OCI-LY7 (cell line): ENCODE data around the gene TOGARAM1. TPM values are rescaled to one million over a fixed set of nuclear protein-coding genes. Genes with fewer than 3 reads are reported as not detected.

Source experiments
- BruUV-seq: library from RNA; stranded (reverse); fragments of 400-500 nt; replicated peaks from 2 replicates; lab custom pipeline; 2021; lab: Mats Ljungman, UMichigan
- CTCF ChIA-PET: fragments of 300-600 bp; sonication (Branson Sonifier 250); formaldehyde crosslinking; loops from one replicate; lab custom pipeline; 2022; ENCODE audit warnings: antibody characterized with exemption; ENCODE audit not compliant: unreplicated experiment; lab: Charles Lee
- POLR2A ChIA-PET: fragments of 300-600 bp; sonication (Branson Sonifier 250); formaldehyde crosslinking; loops from one replicate; lab custom pipeline; 2022; ENCODE audit warnings: antibody characterized with exemption; lab: Charles Lee
- DNase-seq: peaks from one replicate; pipeline ENCODE4 v3.0.0-alpha.2; 2015; ENCODE audit warnings: low spot score
- H2AFZ ChIP-seq: fragments of 200-600 bp; sonication (generic), shearing (Covaris generic); 2 replicates; pipeline ENCODE4 v1.6.1; 2014; ENCODE audit warnings: mild to moderate bottlenecking, antibody characterized with exemption, low read length, moderate library complexity
- H3K27ac ChIP-seq: fragments of 200-600 bp; sonication (generic); 2 replicates; pipeline ENCODE4 v1.5.1; 2014; ENCODE audit warnings: mixed run types, low read depth, mild to moderate bottlenecking, moderate library complexity, low read length, inconsistent platforms; ENCODE audit not compliant: poor library complexity, severe bottlenecking
- H3K36me3 ChIP-seq: fragments of 200-600 bp; sonication (generic); 2 replicates; pipeline ENCODE4 v1.6.1; 2014; ENCODE audit warnings: mild to moderate bottlenecking, antibody characterized with exemption, low read length, moderate library complexity, mixed read lengths; ENCODE audit not compliant: insufficient read depth
- H3K4me1 ChIP-seq: fragments of 200-600 bp; sonication (generic); 2 replicates; pipeline ENCODE4 v1.5.1; 2014; ENCODE audit warnings: mild to moderate bottlenecking, low read length; ENCODE audit not compliant: insufficient read depth, poor library complexity, severe bottlenecking
- H3K4me2 ChIP-seq: fragments of 200-600 bp; sonication (generic); 2 replicates; pipeline ENCODE4 v1.6.1; 2014; ENCODE audit warnings: mild to moderate bottlenecking, low read length
- H3K4me3 ChIP-seq: fragments of 200-600 bp; sonication (generic); 2 replicates; pipeline ENCODE4 v1.5.1; 2014; ENCODE audit warnings: mild to moderate bottlenecking, low read depth, low read length; ENCODE audit not compliant: poor library complexity, severe bottlenecking
- H3K79me2 ChIP-seq: fragments of 200-600 bp; sonication (generic); 2 replicates; pipeline ENCODE4 v1.6.1; 2016; ENCODE audit warnings: low read depth, mild to moderate bottlenecking, low read length, moderate library complexity, mixed read lengths; ENCODE audit not compliant: insufficient read depth
- H3K9me2 ChIP-seq: fragments of 200-600 bp; sonication (generic); 2 replicates; pipeline ENCODE4 v1.6.1; 2016; ENCODE audit warnings: mild to moderate bottlenecking, low read length, mixed read lengths; ENCODE audit not compliant: insufficient read depth
- H3K9me3 ChIP-seq: fragments of 200-600 bp; sonication (generic); 2 replicates; pipeline ENCODE4 v1.6.1; 2014; ENCODE audit warnings: mild to moderate bottlenecking, mixed run types, low read length, mixed read lengths
- H4K20me1 ChIP-seq: fragments of 200-600 bp; sonication (generic); 2 replicates; pipeline ENCODE4 v1.6.1; 2014; ENCODE audit warnings: mild to moderate bottlenecking, antibody characterized with exemption, low read length, moderate library complexity, mixed read lengths; ENCODE audit not compliant: insufficient read depth
- CTCF ChIP-seq: fragments of 200-600 bp; sonication (generic); conservative IDR thresholded peaks from 2 replicates; pipeline ENCODE4 v1.5.1; 2014; ENCODE audit warnings: mild to moderate bottlenecking, antibody characterized with exemption, low read length, moderate library complexity, mixed read lengths
- EZH2phosphoT487 ChIP-seq: fragments of 200-600 bp; sonication (generic); IDR thresholded peaks from 2 replicates; pipeline ENCODE4 v1.6.1; 2018; ENCODE audit warnings: low read depth, borderline replicate concordance, mild to moderate bottlenecking, mixed run types, antibody characterized with exemption, low read length, moderate library complexity, mixed read lengths
- intact Hi-C: fragments of 100-400 bp; cut with micrococcal nuclease; formaldehyde crosslinking; loops from one replicate; pipeline ENCODE4 v1.10.0; 2022; ENCODE audit not compliant: unreplicated experiment
- total RNA-seq, 2 experiments: library from RNA; depleted of rRNA in 1 of 2; stranded (reverse); fragments of >200 nt in 1 of 2; shearing (Covaris generic) in 1 of 2; gene quantifications; 2 replicates each; pipeline ENCODE4 v1.2.3, GENCODE V29; 2014 to 2022

TOGARAM1 gene
- total RNA-seq, 2 experiments from 2014 or later, result 11.4 to 11.6 TPM

GRCh38 chr14:45089813-45090212, 127.8 kb downstream of the TOGARAM1 start:
- H3K27ac ChIP-seq, result no peak overlapping the region
- peaks cover 19% of the 10 kb centered on the region; the same call in 1 of the 2 replicates for H4K20me1 ChIP-seq

DNA sequence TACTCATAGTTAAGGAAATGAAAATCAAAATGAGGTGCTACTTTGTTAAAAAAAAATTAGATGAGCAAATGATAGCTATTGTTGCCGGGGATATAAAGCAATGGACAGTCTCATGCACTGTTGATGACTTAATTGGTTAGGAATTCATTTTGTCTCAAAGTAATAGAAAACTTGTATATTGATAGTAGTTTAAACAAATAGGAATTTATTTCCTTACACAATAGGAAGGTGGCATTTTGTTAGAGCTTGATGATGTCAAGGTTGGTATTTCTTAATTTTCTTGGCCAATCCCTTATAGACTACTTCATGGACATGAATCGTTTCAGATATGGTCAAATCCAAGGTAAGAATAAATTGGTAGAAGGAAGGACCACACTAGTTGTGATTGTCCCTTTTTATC, 129.7 kb downstream of the TOGARAM1 start:
- ChIA-PET CTCF (no interaction called here), POLR2A (interaction anchor here (0.8 to 1.0 kb wide), 5 partner anchors 68 to 186 kb away, joined by 3 to 4 read pairs (median 3); no protein-coding TSS in a partner anchor)
- Histone ChIP-seq H3K9me3 (no peaks in the 10 kb centered on the region), H2AFZ (no peak overlapping the region), H3K4me3 (no peak overlapping the region), H3K79me2 (peaks cover 100% of the 10 kb centered on the region), H3K4me2 (no peak overlapping the region), H3K27ac (no peak overlapping the region), H4K20me1 (peaks cover 12% of the 10 kb centered on the region; the same call in 1 of the 2 replicates), H3K9me2 (no peaks in the 10 kb centered on the region), H3K4me1 (peaks cover 27% of the 10 kb centered on the region), H3K36me3 (peaks cover 79% of the 10 kb centered on the region)
- intact Hi-C loops, result no loop called here
- DNase-seq, result no peak
- TF ChIP-seq CTCF (no peak), EZH2phosphoT487 (no peak)
- BruUV-seq, result no TSS peak

More at GRCh38 chr14:45089813-45090212, 127.8 kb downstream of the TOGARAM1 start:
- ChIA-PET CTCF (no interaction called here), POLR2A (interaction anchor here (1.4 kb wide), 1 partner anchor 14 kb away, joined by 3 read pairs; no protein-coding TSS in a partner anchor)
- Histone ChIP-seq H3K9me3 (no peaks in the 10 kb centered on the region), H3K4me1 (peaks cover 38% of the 10 kb centered on the region), H3K36me3 (peaks cover 65% of the 10 kb centered on the region), H2AFZ (no peak overlapping the region), H3K79me2 (peaks cover 100% of the 10 kb centered on the region), H3K9me2 (no peaks in the 10 kb centered on the region), H3K4me2 (no peak overlapping the region), H3K4me3 (no peak overlapping the region)
- TF ChIP-seq EZH2phosphoT487 (no peak), CTCF (no peak)
- no peak for DNase-seq
- BruUV-seq, result no TSS peak
- intact Hi-C loops, result no loop called here

DNA sequence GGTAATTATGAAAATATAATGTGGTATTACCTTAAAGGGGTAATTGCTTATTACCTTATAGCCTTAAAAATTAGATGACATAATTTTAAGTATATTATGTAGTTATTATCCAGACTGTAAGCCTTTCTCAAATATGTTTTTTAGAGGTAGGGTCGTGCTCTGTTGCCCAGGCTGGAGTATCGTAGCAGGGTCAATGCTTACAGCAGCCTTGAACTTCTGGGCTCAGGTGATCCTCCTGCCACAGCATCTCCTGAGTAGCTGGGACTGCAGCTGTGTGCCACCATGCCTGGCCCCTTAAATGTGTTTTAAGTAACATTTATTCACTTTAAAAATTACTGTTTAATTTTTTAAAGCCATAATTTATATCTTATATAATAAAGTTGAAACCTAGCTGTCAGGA, 132.3 kb downstream of the TOGARAM1 start:
- BruUV-seq, result no TSS peak
- DNase-seq, result no peak
- Histone ChIP-seq H3K79me2 (peaks cover 82% of the 10 kb centered on the region), H3K4me3 (no peak overlapping the region), H3K4me2 (no peak overlapping the region), H3K9me3 (no peaks in the 10 kb centered on the region), H2AFZ (no peak overlapping the region), H4K20me1 (peaks cover 3% of the 10 kb centered on the region; the same call in 1 of the 2 replicates), H3K9me2 (no peaks in the 10 kb centered on the region), H3K4me1 (peaks cover 7% of the 10 kb centered on the region), H3K27ac (no peak overlapping the region), H3K36me3 (peaks cover 84% of the 10 kb centered on the region)
- intact Hi-C loops, result no loop called here
- ChIA-PET CTCF (no interaction called here), POLR2A (interaction anchor here (0.7 to 1.9 kb wide), 5 partner anchors 8 to 84 kb away, joined by 3 to 6 read pairs (median 4); partner anchors contain the start of gene PRPF39)
- TF ChIP-seq CTCF, result no peak
- no peak for TF ChIP-seq EZH2phosphoT487
